H7 (cell line): ENCODE results near the gene CHID1. TPM values are rescaled to one million over a fixed set of nuclear protein-coding genes. Genes with fewer than 3 reads are reported as not detected.
A peak's percentile ranks its signal among the peaks of the same experiment; 100 is the strongest.

Experiments
- DNase-seq: peaks from one replicate; pipeline ENCODE4 v3.0.0; 2012
- H3K27me3 ChIP-seq: 2 replicates; pipeline ENCODE4 v1.6.0; 2011; ENCODE audit warnings: mild to moderate bottlenecking, low read length; ENCODE audit not compliant: control insufficient read depth, insufficient read depth
- H3K36me3 ChIP-seq: replicated peaks from 2 replicates; pipeline ENCODE4 v1.5.1; 2011; ENCODE audit warnings: low read length; ENCODE audit not compliant: control insufficient read depth, insufficient read depth
- H3K4me3 ChIP-seq: 2 replicates; pipeline ENCODE4 v1.5.1; 2011; ENCODE audit warnings: low read depth, mild to moderate bottlenecking, control low read depth, low read length, moderate library complexity; ENCODE audit not compliant: insufficient read depth
- total RNA-seq: library from RNA; depleted of rRNA; stranded (reverse); fragments of >200 nt; shearing (Covaris generic); gene quantifications from 2 replicates; pipeline ENCODE4 v1.2.3, GENCODE V29; 2014

Gene CHID1
- total RNA-seq, 1 experiment from 2014 or later: 36.9 TPM

GRCh38 chr11:873706-874105, 36.9 kb downstream of the CHID1 start:
- no peak overlapping the region for H3K4me3 ChIP-seq
- DNase-seq: no peak
- H3K27me3 ChIP-seq: no peaks in the 10 kb centered on the region
- H3K36me3 ChIP-seq: peaks cover 2% of the 10 kb centered on the region

DNA sequence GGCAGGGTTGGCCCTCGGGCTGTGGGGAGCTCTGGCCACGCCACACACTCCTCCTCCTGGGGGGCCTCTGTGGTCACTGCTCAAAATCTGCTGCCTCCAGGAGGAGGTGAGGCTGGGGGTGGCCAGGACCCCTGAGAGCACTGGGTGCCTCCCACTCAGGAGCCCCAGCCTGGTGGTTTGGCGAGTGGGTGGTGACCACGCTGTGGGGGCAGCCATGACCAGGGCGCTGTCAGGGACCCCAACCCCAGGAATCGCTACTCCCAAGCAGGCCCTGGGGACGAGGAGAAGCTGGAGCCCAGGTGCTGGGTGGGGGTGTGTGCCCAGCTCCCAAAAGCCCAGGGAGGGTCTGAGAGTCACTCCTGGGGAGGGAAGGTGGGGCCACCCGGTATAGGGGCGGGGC, 37.8 kb downstream of the CHID1 start:
- no peak overlapping the region for H3K4me3 ChIP-seq
- peaks cover 2% of the 10 kb centered on the region for H3K36me3 ChIP-seq
- DNase-seq: peak; percentile 69
- H3K27me3 ChIP-seq: no peaks in the 10 kb centered on the region

DNA sequence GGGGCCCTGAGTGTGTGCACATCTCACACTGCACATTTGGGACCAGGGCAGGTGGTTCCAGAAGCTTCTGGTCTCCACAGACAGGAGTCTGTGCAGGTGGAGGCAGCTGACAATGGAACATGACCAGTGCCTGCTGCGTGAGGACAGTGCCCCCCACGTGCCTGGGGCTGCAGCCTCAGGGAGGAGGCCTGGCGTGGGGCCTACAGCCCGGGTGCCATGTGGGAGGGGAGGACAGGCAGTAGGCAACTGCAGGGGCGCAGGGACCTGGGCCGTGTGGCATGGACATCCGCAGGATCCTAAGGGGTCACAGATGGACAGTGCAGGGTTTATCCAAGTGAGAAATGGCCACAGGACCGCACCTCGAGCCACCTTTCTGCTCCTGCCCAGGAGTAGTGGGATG, 39.1 kb downstream of the CHID1 start:
- Histone ChIP-seq H3K27me3 (no peaks in the 10 kb centered on the region), H3K4me3 (no peak overlapping the region), H3K36me3 (peaks cover 2% of the 10 kb centered on the region)
- DNase-seq: no peak

DNA sequence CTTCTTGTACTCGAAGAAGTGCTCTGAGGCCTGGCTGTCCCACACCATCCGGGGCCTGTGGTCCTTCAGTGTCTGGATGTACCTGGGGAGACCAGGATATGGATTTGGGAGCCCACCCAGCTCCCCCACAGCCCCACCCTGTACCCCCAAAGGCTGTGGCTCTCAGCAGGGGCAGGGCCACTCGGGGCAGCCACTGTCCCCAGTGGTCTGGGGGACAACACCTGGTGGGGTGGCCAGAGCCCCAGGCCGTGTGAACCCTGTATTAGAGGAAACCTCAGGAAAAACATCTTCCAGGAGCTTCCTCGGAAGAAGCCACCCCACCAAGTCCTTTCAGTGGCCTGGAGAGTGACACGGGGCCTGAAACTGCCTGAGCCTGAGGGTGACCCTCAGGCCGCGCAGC, 40.2 kb downstream of the CHID1 start:
- H3K4me3 ChIP-seq: no peak overlapping the region
- no peaks in the 10 kb centered on the region for H3K27me3 ChIP-seq
- no peaks in the 10 kb centered on the region; the same call in none of the 2 replicates for H3K36me3 ChIP-seq
- no peak for DNase-seq

DNA sequence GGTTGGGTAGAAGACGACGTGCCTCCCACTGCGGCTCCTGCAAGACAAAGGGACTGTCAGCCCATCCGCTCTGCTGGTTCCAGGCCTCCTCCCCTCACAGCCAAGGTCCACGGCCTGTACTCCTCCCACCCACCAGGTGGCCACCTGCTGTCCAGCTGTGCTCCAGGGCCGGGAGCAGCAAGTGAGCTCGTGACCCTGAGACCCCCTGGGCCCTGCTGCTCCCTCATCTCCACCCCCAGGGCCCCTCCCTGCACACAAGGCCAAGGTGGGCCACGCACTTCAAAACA, 40.5 kb downstream of the CHID1 start:
- DNase-seq: peak; percentile 88
- H3K36me3 ChIP-seq: no peaks in the 10 kb centered on the region; the same call in none of the 2 replicates
- H3K27me3 ChIP-seq: no peaks in the 10 kb centered on the region
- H3K4me3 ChIP-seq: no peak overlapping the region

DNA sequence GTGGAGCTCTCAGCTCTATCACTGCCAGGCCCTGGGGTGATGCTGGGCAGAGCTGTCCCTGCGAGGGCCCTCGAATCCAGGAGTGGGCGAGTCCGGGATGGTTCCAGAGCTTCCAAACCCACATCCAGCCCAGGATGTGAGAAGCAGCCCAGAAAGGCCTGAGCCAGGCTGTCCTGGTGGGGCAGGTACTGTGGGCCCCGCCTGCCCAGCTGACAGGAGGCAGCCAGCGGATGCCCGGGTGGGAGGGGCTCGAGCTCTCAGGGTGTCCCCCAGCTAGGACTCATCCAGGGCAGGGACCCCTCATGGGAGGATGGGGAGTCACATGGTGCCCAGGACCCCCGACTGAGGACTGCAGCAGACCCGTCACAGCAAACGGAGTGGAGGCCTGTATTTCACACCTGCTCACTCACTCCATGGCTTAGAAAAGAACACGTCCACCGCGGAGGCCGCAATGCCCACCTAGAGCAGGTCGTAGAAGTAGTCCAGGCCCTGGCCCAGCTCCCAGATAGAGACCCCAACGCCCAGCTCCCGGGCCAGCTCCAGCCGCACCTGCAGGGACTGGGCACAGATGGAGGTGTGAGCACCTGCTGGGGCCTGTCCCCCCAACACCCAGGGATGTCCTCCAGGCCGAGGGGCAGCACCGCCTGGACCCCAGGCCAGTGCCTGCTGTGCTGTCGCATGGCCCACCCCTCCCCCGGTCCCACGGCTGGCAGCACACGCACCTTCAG, 41.0 kb downstream of the CHID1 start:
- no peaks in the 10 kb centered on the region; the same call in none of the 2 replicates for H3K36me3 ChIP-seq
- H3K4me3 ChIP-seq: no peak overlapping the region
- no peaks in the 10 kb centered on the region for H3K27me3 ChIP-seq
- DNase-seq: peak; percentile 69

GRCh38 chr11:868802-869201, 41.8 kb downstream of the CHID1 start:
- Histone ChIP-seq H3K27me3 (no peaks in the 10 kb centered on the region), H3K4me3 (no peak overlapping the region), H3K36me3 (no peaks in the 10 kb centered on the region; the same call in none of the 2 replicates)
- DNase-seq: no peak

- Histone ChIP-seq H3K4me3 (no peak overlapping the region), H3K36me3 (no peaks in the 10 kb centered on the region; the same call in 1 of the 2 replicates), H3K27me3 (no peaks in the 10 kb centered on the region)
- DNase-seq: no peak
These were observed 42.2 kb downstream of the CHID1 start for GRCh38 chr11:868394-868793.

DNA sequence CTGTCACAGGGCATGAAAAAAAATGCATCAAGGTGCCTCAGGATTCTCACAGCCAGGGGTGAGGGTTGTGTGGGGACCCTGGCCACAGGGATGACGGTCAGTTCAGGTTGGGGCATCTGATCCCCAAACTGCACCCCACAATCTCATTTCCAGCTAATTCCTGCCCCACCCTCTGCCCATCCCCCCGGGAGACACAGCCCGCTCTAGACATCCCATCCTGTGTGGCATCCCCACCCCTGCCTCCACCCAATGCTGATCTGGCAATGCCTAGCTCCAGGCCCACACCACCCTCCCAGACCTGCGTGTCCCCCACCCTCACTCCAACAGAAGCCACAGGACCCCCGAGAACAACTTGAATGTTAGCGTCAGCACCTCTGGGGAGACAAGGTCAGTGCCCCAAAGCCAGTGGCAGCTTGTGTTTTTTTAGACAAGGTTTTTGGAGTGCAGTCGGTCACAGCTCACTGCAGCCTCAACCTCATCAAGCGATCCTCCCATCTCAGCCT, 42.7 kb downstream of the CHID1 start:
- DNase-seq: no peak
- Histone ChIP-seq H3K4me3 (no peak overlapping the region), H3K27me3 (no peaks in the 10 kb centered on the region), H3K36me3 (no peaks in the 10 kb centered on the region; the same call in 1 of the 2 replicates)

- Histone ChIP-seq H3K4me3 (no peak overlapping the region), H3K27me3 (no peaks in the 10 kb centered on the region), H3K36me3 (no peaks in the 10 kb centered on the region; the same call in 1 of the 2 replicates)
- peak; percentile 74 for DNase-seq
These were observed 44.1 kb downstream of the CHID1 start for GRCh38 chr11:866481-866880.

DNA sequence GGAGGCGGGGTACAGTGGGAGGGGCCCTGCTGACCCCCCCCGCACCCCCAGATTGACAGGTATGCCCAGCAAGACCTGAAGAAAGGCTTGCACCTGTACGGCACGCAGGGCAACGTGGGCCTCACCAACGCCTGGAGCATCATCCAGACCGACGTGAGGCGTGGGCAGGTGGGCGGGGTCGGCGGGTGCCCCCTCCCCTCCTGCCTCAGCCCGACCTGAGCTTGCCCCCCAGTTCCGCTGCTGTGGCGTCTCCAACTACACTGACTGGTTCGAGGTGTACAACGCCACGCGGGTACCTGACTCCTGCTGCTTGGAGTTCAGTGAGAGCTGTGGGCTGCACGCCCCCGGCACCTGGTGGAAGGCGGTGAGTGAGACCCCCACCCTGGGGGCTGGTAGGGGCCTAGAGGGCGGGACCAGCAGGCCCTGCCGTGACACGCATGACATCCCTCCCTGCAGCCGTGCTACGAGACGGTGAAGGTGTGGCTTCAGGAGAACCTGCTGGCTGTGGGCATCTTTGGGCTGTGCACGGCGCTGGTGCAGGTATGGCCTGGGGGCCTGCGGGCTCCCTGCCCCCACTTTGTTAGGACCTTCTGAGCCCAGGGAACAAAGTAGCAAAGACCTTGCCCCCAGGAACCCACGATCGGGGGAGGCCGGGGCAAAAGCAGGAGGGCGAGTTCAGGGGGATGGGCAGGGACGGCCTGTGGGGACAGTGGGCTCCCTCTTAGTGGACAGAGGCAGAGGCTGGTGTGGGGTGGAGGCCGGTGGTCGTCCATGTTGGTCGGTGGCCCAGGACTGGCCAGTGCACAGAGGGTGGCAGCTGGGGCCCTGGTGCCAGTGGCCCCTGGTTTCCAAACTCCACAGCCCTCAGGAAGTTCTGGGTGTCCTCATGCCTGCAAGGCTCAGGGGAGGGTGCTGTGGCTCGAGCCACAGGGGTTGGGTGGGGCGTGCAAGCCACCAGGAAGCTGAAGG, 44.9 kb downstream of the CHID1 start:
- Histone ChIP-seq H3K36me3 (no peaks in the 10 kb centered on the region; the same call in 1 of the 2 replicates), H3K27me3 (no peaks in the 10 kb centered on the region), H3K4me3 (no peak overlapping the region)
- DNase-seq: peak; percentile 68

DNA sequence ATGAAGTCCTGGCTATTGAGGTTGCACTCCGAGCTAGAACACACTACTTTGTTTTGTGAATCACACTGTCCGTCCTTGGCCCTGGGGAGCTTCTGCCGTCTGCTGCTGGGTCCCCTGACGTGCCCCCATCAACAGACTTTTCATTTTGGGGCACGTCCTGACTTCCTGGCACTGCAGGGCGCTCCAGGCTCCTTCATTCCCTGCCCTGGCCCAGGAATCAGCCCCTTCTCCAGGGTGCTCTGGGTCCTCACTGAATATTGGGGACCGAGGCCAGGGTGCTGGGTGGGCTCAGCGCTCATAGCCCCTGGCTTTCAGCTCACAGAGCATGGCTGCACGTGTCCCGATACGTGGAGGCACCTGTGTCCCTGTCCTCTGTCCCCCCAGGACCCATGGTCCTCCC, 45.7 kb downstream of the CHID1 start:
- H3K4me3 ChIP-seq: no peak overlapping the region
- H3K36me3 ChIP-seq: no peaks in the 10 kb centered on the region; the same call in 1 of the 2 replicates
- no peak for DNase-seq
- no peaks in the 10 kb centered on the region for H3K27me3 ChIP-seq

DNA sequence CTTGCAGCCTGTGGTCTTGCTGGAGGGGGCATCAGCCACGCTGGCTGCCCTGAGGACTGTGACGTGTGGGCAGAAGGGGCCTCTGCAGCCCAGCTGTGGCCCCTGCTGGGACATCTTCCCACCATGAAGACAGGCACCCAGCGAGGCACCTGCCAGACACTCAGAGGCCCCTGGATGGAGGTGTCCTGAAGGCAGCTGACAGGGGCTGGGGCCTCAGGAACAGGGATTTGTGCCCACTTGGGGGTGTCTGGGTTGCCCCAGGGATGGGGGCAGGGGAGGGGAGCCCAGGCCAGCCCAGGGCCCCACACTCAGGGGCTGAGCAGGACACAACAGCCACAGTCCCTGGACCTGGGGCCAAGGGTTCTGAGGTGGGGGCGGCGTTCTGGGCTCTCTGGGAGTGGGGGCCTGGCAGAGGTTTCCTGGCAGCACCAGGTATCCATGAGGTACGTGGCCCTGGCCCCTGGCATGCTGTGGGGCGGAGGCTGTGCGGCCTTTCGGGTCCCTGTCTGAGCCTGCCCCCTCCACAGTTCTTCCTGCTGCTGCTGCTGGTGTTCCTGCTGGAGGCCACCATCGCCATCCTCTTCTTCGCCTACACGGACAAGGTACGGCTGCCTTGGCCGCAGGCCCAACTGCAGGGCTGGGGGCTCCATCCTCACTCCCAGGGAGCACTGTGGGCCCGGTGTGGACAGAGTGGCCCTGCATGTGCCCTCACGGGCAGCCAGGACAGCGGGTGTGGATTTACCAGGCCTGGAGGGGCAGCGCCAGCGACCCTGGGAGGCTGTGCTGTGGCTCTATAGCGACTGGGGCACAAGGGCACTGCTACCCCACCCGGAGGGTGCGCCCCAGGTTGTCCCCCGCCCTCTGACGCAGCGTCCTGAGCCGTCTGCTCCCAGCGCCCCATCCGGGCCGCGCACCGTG, 46.4 kb downstream of the CHID1 start:
- H3K27me3 ChIP-seq: no peaks in the 10 kb centered on the region
- peak; percentile 73 for DNase-seq

More for the DNA sequence above, 46.4 kb downstream of the CHID1 start:
- Histone ChIP-seq H3K4me3 (no peak overlapping the region), H3K36me3 (no peaks in the 10 kb centered on the region; the same call in 1 of the 2 replicates)
